Measurements from ENCODE around the gene LPIN3.

Gene LPIN3

DNA sequence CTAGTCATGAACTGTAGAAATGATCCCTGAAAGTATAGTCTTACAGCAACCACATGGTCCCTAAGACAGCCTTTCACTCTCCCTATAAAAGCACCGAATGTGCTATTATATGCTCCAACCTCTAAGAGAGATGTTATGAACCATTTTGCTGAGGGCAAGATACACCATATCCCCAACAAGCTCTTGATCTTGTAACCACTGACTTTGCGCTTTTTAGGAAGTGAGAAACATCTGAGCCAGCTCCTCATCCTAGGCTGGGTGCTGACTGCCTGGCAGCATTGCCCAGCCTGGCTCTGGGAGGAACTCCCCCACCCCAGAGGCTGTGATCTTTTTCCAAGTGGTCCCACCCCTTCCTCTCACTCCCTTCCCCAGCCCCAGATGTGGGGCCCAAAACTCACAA is 29.1 kb downstream of the LPIN3 start:
- no peak for DNase-seq

DNA sequence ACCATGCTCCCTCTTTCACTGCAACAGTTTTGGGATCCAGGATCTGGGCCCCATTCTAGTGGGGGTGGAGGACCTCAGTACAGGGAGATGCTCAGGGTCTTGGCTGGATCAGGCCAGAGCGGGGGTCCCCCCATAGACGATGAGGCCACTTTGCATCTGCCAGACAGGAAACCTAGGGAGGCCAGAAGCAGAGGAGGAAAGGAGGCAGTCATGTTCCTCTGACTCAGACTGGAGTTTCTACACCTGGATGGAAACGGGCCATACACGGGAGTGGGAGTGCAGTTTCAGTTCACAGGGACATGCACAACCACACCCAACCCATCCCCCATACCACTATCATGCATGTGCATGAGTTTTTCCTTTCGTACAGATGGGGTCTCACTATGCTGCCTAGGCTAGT is 29.6 kb downstream of the LPIN3 start:
- DNase-seq, result no peak

DNA sequence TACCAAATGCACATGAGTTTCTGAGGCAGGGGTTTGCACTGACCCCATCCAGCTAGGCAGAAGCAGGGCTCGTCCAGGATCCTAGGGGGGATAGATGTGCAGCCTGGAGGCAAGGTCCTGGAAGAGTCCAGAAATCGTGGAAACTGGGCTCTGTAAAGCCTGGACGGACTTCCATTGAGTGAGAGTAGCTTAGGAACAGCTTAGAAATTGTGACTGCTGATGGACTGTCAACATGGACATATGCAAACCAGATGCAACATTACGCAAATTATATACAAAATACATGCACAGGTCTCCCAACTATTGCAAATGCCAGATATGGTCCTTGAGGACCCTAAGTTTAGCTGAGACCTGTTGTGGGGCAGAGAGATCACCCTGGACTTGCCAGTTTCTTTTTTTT is 30.8 kb downstream of the LPIN3 start:
- DNase-seq, result peak; percentile 98

DNA sequence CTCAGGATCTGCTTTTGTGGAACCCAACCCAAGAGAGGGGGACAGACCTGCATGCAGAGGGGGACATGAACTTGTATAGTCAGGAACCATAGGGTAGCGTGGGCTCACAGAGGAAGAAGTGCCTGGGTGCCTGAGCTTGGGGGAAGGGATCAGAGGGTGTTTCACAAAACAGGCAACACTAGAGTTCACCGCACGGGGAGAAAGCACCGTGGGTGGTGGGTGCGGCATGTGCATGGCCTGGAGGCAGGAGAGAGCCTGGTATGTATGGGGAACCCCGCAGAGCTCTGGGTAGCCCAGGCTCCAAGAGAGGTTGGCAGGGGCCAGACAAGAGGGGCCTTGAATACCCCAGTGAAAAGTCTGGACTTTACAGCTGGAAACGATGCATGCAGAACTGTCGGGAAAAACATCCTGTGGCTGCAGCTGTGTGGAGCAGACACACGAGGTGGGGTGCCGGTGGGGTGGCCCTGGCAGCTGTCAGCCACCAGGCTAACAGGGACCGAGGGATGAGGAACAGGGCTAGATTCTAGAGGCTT is 32.7 kb downstream of the LPIN3 start:
- no peak for DNase-seq

DNA sequence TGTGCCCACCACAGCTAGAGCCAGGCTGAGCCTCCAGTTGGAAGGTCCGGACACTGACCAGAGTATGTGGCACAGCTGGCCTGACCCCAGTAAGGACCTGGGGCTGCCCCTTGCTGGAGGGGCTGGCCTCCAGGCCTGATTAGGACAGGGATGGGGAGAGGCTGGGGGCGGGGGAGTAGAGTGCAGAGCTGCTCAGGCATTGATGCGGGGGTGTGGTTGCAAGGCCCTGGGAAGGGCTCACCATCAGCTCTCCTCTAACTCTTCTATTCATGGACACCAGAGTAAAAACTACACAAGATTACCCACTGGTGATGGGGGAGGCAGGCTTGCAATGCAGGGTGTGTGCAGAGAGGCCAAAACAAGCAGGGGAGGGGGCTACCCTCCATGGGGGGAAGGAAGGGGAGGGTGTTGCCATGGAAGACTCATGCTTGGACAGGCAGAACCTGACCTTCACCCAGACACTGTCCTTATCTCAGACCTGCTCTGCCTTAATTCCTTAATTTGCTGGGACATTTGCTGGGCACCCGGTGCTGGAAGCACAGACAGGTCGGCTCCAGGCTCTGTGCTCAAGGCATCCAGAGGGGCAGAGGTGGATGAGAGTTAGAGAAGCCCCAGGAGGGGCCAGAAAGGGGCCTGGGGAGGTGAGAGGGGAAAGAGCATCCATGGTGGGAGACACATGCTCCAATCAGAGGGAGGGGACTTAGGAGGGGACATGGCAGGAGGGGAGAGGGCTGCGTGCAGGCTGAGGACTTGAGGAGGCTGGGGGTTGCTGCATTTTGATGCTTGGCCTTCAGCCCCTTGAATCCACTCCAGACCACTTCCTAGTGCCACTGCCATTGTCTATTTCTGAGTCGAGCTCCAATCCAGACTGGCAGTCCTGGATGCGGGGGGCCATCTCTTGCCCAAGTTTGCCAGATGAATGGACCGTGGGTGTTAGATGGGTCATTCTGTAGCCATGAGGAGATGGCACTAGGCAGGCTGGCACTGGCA is 33.6 kb downstream of the LPIN3 start:
- DNase-seq, result no peak

DNA sequence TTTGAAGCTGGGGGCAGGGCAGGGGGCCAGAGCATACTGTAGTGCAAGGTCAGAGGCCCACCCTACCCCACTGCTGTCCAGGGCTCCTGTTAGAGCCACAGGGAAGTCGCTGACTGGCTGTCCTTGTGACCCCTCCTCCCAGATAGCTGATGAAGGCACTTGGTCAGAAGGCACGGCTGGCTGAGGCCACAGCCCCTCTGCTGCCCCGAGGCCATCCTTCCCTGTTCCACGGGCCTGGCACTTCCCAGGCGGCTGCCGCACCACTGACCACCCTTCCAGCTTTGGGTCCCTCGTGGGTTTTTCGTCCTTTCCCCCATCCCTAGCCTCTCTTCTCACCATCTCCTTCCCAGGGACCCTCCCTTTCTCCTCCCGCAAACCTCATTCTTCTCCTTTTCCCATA is 35.2 kb downstream of the LPIN3 start:
- DNase-seq, result no peak

DNA sequence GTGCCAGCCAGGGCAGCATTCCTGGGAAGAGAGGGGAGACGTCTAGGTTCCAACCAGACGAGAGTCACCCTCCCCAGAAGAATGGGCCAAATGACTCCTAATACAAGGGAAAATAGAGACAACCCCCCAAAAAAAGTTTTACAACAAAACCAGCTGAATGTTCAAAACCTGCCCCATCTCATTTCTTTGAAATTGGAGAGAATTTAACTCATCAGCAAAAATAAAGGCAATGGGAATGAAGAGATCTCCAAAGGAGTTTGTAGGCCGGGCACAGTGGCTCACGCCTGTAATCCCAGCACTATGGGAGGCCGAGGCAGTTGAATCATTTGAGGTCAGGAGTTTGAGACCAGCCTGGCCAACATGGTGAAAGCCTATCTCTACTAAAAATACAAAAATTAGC is 35.7 kb downstream of the LPIN3 start:
- no peak for DNase-seq

DNA sequence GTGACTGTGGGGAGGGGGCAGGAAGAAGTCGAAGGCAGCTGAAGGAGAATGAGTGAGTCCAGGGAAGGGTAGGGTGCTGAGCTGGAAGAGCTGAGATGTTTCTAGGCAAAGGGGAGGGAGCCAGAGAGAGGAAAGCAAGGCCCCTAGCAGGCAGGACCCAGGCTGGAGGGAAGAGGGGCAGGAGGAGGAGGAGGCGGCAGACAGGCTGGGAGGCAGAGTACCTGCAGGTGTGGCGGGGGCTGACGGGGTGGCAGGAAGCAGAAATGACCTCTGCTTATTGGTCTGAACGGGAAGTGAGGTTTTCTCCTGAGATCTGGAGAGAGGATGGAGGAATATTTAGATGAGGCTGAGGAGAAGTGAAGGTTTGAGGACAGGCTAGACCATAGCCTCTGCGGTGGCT is 36.7 kb downstream of the LPIN3 start:
- DNase-seq, result no peak

DNA sequence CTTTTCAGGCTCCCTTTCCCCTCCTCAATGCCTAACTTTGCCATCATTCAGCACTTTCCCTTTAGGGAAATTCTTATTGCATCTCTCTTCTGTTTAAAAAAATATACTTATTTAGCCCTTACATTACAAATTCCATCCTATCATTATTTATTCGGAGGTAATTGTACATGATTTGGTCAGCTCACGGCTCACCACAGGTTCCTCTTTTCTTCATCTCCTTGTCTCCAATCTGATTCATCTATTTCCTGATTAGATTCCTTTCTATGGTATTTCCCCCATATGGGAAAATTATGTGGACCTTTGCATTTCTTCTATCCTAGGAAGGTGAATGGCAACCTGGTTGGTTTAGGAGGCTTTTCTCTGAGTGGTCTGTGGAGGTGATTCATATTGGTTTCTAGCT is 38.9 kb downstream of the LPIN3 start:
- no peak for DNase-seq

DNA sequence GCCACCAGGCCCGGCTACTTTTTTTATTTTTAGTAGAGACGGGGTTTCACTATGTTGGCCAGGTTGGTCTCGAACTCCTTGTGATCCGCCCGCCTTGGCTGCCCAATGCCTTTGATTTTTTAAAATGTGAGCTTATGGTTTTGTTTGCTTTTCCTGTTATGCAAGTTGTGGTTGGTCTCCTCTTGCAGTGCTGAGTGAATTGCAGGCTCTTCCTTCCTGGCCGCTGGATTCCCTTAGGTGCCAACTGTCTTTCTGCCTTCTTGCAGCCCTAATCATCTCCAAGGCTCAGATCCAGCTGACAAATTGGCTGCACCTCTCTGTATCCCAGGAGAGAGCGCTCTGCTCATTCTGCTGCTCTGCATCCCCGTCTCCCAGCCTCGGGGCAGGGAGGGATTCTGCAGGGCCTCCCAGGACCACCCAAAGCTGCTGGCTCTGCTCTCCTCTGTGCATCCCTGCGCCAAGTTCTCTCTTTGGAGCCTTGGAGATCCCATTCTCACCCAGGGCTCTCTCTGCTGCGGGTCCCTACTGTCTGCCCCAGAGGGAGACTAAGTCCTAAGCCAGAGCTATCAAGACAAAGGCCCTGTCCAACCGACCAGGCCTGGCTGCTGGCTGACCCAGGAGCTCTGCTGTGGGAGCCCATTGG is 40.1 kb downstream of the LPIN3 start:
- no peak for DNase-seq

DNA sequence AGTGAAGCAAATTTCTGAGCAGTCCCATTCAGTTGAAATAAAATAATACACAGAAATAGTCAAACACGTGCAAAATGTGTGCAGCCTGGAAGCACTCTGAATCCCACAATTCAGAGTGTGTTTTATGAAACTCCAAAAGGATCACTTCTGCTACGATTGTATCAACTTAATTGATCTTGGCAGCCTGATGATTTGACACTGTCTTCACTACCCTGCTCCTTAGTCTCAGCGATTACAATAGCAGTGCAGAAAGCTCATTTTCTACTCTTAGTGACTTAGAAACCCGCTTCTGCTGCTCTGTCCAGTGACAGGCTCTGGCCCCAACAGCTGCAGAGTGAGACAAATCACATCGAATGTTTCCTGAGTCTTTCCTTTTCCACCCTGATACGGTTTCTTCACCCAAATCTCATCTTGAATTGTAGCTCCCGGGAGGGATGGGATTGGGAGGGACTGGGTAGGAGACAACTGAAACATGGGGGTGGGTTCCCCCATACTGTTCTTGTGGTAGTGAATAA is 42.2 kb downstream of the LPIN3 start:
- DNase-seq, result no peak

DNA sequence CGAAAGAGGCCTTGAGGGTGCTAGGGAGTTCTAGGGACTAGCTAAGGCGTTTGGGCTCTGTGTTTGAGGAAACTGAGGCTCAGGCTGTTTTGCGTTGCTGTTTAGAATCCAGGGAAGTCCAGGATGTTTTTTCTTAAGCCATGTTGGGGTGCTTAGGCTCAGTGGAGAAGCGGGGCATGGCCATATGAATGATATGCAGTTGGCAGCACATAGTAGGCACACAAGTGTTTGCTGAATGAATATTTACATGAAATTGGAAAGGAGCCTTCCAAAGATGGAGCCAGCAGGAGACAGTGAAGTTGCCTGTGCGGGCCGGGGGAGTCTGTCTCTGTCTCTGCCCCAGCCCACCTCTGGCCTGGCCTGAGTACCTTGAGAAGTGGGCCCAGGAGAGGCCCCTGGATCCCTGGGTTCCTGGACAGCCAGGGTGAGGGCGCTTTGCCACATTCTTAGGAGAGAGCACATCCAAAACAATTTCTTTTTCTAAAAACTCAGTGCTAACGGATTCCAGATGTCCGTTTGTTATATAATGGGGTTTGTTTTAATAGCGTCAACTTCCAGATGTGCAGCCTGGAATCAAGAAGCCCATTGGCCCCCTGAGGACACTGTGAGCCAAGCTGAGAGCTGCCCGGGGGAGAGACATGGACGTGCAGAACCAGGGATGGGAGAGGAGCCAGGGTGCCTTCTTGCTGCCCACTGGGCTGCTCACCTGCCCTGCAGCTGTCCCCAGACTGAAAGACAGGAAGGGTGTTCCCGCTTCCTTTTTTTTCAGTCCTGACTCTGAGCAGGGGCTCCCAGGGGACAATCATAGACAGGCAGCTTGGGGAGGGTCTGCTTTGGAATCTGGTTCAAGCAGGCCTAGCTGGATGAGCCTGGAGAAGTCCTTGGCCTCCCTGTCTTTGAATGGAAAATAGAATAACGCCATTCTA is 46.1 kb downstream of the LPIN3 start:
- DNase-seq, result no peak

DNA sequence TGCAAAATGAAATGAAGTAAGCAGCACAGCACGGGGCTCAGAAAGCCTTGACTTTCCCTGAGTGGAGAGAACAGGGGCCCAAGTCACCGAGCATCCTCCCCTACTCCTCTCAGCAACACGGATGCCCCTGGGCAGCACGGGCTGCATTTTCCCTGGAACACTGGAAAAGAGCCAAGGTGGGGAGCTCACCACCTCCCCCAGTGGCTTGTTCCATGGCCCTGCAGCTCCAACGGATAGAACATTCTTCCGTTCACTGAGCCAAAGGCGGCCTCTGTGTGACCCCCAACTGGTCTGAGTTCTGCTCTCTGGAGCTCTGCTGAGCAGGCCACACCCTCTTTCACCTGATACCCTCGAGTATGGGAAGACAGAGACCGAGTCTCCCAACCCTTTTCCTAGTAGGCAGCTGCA is 46.8 kb downstream of the LPIN3 start:
- no peak for DNase-seq

DNA sequence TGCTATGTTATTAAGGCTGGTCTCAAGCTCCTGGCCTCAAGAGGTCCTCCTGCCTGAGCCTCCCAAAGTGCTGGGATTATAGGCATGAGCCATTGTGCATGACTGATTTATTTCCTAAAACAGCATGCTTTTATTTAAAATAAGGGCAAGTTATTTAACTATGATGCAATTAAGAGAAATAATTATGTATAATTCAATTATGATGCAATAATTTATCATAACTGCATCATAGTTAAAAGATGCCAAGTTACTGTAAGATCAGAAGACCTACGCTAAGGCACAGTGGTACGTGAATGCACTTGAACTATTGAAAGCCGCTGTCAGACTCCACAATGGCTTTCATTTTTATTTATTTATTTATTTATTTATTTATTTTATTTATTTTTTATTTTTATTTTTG is 50.3 kb downstream of the LPIN3 start:
- no peak for DNase-seq

DNA sequence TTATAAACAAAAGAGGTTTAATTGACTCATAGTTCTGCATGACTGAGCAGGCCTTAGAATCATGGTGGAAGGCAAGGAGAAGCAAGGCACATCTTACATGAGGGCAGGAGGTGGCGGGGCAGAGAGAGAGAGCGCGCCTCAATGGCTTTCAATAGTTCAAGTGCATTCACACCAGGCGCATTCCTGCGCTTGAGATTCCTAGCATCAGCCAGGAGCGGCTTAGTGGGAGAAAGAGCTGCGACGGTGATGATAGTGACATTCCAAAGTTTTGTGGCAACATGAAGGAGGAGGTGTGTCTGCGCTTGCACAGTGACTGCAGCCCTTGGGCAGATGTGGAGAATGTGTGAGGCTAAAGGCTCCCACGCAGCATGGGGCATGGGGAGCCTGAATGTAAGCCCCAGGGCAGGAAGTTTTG is 51.0 kb downstream of the LPIN3 start:
- no peak for DNase-seq

DNA sequence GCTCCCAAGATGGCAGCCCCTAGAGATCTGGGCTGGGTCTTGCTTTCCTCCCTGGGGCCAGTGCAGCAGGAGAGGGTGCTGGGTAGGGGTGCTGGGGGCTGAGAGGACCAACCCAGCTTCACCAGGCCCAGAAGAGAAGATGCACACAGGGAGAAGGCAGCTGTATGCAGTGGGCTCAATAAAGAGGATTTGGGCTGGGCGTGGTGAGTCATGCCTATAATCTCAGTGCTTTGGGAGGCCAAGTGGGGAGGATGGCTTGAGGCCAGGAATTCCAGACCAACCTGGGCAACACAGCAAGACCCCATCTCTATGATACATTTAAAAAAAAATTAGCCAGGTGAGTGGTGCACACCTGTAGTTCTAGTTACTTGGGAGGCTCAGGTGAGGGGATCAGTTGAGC is 51.7 kb downstream of the LPIN3 start:
- DNase-seq, result no peak

DNA sequence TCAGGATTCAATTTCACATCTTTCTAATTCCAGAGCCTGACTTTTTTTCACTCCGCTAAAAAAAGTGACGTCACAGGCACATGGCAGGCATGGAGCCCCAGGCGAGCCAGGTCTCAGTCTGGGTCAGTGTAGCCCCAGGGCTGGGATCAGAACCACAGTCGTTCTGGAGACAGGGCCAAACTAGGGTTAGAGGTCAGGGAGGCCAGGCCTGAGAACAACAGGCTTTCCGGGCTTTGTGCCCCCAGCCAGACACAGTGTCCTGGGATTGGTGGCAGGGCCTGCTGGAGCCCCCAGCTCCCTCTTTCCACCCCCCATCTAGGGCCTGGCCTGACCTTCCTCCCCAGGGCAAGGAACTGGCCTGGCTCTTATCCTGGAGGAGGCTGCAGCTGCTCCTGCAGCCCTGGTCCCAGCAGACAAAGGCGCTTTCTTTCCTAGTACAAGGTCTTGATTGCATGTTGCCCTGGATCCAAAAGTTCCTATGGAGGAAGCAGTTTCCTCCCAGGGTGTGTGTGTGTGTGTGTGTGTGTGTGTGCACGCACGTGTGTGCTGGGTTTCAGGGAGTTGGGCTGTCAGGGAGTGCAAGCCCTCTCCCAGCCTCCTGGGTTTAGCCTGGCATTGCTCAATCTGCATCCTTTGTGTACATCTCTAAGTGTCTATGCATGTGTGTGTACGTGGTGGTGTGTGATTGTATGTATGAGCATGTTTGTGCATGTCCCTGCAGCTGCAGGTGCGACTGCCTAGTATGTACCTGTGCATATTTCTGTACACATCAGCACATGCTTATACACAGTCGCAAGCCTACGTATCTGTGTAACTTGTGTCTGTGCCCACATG is 52.5 kb downstream of the LPIN3 start:
- DNase-seq, result no peak

DNA sequence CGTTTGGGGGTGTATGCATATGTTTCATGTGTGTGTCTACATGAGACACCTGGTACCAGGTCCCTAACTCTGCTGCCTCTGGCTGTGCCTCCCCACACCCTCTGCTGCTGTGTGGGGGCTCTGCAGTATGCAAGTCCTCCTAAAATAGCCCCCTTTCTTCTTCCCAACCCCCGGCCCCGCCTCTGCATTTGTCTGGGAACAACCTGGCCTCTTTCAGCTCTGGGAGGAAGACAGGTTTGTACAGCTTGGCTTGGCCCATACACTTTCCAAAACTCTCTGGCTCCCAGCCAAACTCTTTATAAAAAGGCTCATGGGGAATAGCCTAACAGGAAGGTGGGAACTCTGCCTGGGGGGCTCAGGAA is 53.1 kb downstream of the LPIN3 start:
- no peak for DNase-seq

DNA sequence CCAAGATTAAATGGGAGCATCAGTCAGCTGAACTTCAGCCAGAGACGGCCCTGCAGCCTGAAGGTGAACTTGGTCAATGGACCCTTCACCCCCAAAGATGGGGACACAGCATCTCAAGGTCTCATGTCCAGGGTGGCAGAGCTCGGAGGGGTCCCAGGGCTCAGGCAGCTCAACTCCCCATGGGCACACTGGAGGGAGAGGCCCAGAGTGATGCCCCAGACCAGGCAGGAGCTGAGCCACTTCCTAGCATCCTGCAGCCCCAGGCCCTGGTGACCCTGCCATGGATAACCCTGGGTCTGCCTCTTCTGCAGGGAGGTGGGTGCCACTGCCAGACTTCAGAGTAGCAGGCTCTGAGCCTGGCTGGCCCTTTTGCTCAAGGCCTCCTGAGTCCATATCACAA is 53.5 kb downstream of the LPIN3 start:
- DNase-seq, result no peak

DNA sequence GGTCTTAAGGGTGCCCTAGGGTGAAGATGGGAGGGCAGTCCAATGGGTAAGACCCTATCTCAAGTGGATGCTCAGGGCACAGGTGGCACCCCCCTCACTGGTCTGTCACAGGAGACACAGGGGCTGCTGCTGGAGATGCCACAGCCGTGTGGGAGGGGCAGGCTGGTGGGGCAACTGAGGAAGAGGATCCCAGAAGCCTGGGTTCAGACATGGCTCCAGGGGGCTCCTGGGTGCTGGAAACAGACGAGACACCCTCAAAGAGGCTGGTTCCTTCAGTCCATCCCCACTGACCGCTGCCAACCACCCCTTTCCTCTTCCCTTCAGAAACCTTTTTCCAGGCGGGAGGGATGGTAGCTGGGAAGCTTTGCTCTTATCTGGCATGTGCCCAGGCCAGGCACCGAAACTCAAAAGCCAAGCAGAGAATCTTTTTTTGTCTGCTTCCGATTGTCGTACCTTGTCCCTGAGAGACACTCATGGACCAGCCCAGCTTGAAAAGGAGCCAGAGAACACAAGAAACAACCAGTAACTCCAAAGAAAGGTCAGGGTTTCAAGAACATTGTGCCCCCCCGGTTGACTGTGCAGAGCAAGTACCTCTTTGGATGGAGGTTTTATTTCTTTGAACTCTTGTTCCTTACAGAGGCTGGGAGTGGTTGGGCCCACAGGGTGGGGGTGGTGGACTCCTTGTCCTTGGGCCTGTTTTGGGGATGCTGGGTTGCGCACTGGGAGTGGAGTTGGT is 54.5 kb downstream of the LPIN3 start:
- no peak for DNase-seq

Data from NCI-H526 treated with DMSO at 0.1 percent for 48 hours (cell line).